Activated CD4-positive, alpha-beta T cell treated with anti-CD3 and anti-CD28 coated beads for 36 hours (primary cell): ENCODE measurements around the gene CREG1. TPM values are rescaled to one million over a fixed set of nuclear protein-coding genes. Genes with fewer than 3 reads are reported as not detected.

Source experiments
- ATAC-seq: fragments of 200-7000 bp; cut with Tn5 transposase; one replicate; pipeline ENCODE4 v1.10.0; 2021; ENCODE audit warnings: mild to moderate bottlenecking, moderate library complexity
- CTCF ChIA-PET: fragments of 350-600 bp; sonication (Branson Sonifier 250); formaldehyde crosslinking; loops from one replicate; lab custom pipeline; 2021; ENCODE audit warnings: antibody characterized with exemption; lab: Charles Lee
- POLR2A ChIA-PET: fragments of 350-600 bp; sonication (Branson Sonifier 250); formaldehyde crosslinking; loops from one replicate; lab custom pipeline; 2021; ENCODE audit warnings: antibody characterized with exemption, inconsistent platforms; lab: Charles Lee
- DNase-seq: peaks from one replicate; pipeline ENCODE4 v3.0.0-alpha.2; 2020
- H3K27ac Mint-ChIP-seq: one replicate; pipeline ENCODE4 v1.8.0; 2021; ENCODE audit warnings: mixed read lengths
- H3K27me3 Mint-ChIP-seq: one replicate; pipeline ENCODE4 v1.8.0; 2021; ENCODE audit warnings: mixed read lengths
- H3K36me3 Mint-ChIP-seq: one replicate; pipeline ENCODE4 v1.8.0; 2021; ENCODE audit warnings: low read depth, mixed read lengths
- H3K4me1 Mint-ChIP-seq: one replicate; pipeline ENCODE4 v1.8.0; 2021; ENCODE audit warnings: mixed read lengths
- H3K4me3 Mint-ChIP-seq: one replicate; pipeline ENCODE4 v1.8.0; 2021; ENCODE audit warnings: mild to moderate bottlenecking, moderate library complexity, mixed read lengths
- H3K9me3 Mint-ChIP-seq: one replicate; pipeline ENCODE4 v1.8.0; 2021; ENCODE audit warnings: low read depth, mixed read lengths
- intact Hi-C, 2 experiments: fragments of 100-400 bp; cut with DNase I in 1 of 2; cut with micrococcal nuclease in 1 of 2; formaldehyde crosslinking; loops; one replicate each; pipeline versions ENCODE4 v1.14.2 to v1.15.1; 2022 to 2024; cut with DNase I, micrococcal nuclease
- total RNA-seq, 2 experiments: library from RNA; stranded (reverse); gene quantifications; one replicate each; pipeline ENCODE4 v1.2.3, GENCODE V29; 2021

CREG1 gene
- total RNA-seq, 2 experiments from 2014 or later, result 8.8 to 9.4 TPM

GRCh38 chr1:167517535-167518330, 35.8 kb downstream of the CREG1 start:
- POLR2A ChIA-PET, result interaction anchor here (0.5 to 5.3 kb wide), 16 partner anchors 9 to 297 kb away, joined by 3 to 57 read pairs (median 4); partner anchors contain the start of gene POU2F1
- Mint-ChIP-seq H3K9me3 (no peaks in the 10 kb centered on the region), H3K4me3 (peak overlapping the region; percentile 90), H3K36me3 (peaks cover 46% of the 10 kb centered on the region), H3K27ac (peak overlapping the region; percentile 99), H3K4me1 (peaks cover 43% of the 10 kb centered on the region), H3K27me3 (no peaks in the 10 kb centered on the region)
- CTCF ChIA-PET, result interaction anchor here (0.5 to 6.9 kb wide), 26 partner anchors 11 to 680 kb away, joined by 3 to 90 read pairs (median 5); no protein-coding TSS in a partner anchor
- DNase-seq, result peak; percentile 97
- ATAC-seq, result peak; percentile 88
- intact Hi-C loops, result loop anchor here (1.0 to 10.0 kb wide), 12 partner anchors 8 to 1883 kb away; partner anchors contain the start of genes POU2F1 (in 2 of the 2), CREG1 (in 1 of the 2) and MGST3 (in 1 of the 2)

GRCh38 chr1:167516404-167517388, 36.9 kb downstream of the CREG1 start:
- CTCF ChIA-PET, result interaction anchor here (0.8 to 6.9 kb wide), 15 partner anchors 10 to 296 kb away, joined by 3 to 90 read pairs (median 9); partner anchors contain the start of gene POU2F1
- Mint-ChIP-seq H3K36me3 (peaks cover 56% of the 10 kb centered on the region), H3K4me1 (peaks cover 53% of the 10 kb centered on the region), H3K27ac (peak overlapping the region; percentile 99), H3K9me3 (no peaks in the 10 kb centered on the region), H3K4me3 (peak overlapping the region; percentile 90), H3K27me3 (no peaks in the 10 kb centered on the region)
- POLR2A ChIA-PET, result interaction anchor here (0.5 to 5.3 kb wide), 8 partner anchors 8 to 296 kb away, joined by 3 to 57 read pairs (median 12); partner anchors contain the start of gene POU2F1
- no peak for ATAC-seq
- DNase-seq, result peak; percentile 57
- intact Hi-C loops, result loop anchor here (1.0 to 10.0 kb wide), 11 partner anchors 7 to 1882 kb away; partner anchors contain the start of genes CREG1 (in 1 of the 2), MGST3 (in 1 of the 2) and POU2F1 (in 1 of the 2)

GRCh38 chr1:167515893-167516321, 37.7 kb downstream of the CREG1 start:
- intact Hi-C loops, result loop anchor here (1.0 to 10.0 kb wide), 7 partner anchors 24 to 1881 kb away; partner anchors contain the start of genes MGST3 (in 1 of the 2) and POU2F1 (in 1 of the 2)
- H3K4me1 Mint-ChIP-seq, result peaks cover 57% of the 10 kb centered on the region
- peaks cover 61% of the 10 kb centered on the region for H3K36me3 Mint-ChIP-seq
- POLR2A ChIA-PET, result interaction anchor here (0.6 to 5.3 kb wide), 6 partner anchors 10 to 295 kb away, joined by 3 to 57 read pairs (median 12); partner anchors contain the start of gene POU2F1
- ATAC-seq, result no peak
- no peaks in the 10 kb centered on the region for H3K27me3 Mint-ChIP-seq
- CTCF ChIA-PET, result interaction anchor here (0.6 to 6.9 kb wide), 18 partner anchors 9 to 296 kb away, joined by 3 to 90 read pairs (median 6); partner anchors contain the start of gene POU2F1
- peak overlapping the region; percentile 99 for H3K27ac Mint-ChIP-seq
- no peaks in the 10 kb centered on the region for H3K9me3 Mint-ChIP-seq
- peak; percentile 46 for DNase-seq
- H3K4me3 Mint-ChIP-seq, result peak overlapping the region; percentile 90

- intact Hi-C loops, result loop anchor here (1.0 to 10.0 kb wide), 5 partner anchors 23 to 1881 kb away; partner anchors contain the start of genes MGST3 (in 1 of the 2) and POU2F1 (in 1 of the 2)
- no peaks in the 10 kb centered on the region for H3K27me3 Mint-ChIP-seq
- H3K9me3 Mint-ChIP-seq, result no peaks in the 10 kb centered on the region
- ATAC-seq, result peak; percentile 13
- DNase-seq, result no peak
- H3K27ac Mint-ChIP-seq, result peak overlapping the region; percentile 99
- peak overlapping the region; percentile 90 for H3K4me3 Mint-ChIP-seq
- peaks cover 58% of the 10 kb centered on the region for H3K4me1 Mint-ChIP-seq
- H3K36me3 Mint-ChIP-seq, result peaks cover 64% of the 10 kb centered on the region
- POLR2A ChIA-PET, result interaction anchor here (0.5 to 5.3 kb wide), 13 partner anchors 10 to 295 kb away, joined by 3 to 57 read pairs (median 4); partner anchors contain the start of gene POU2F1
- CTCF ChIA-PET, result interaction anchor here (0.6 to 6.9 kb wide), 22 partner anchors 8 to 295 kb away, joined by 3 to 90 read pairs (median 4); partner anchors contain the start of gene POU2F1
Measured at GRCh38 chr1:167515461-167515860, 38.1 kb downstream of the CREG1 start.

GRCh38 chr1:167514288-167514687, 39.3 kb downstream of the CREG1 start:
- ATAC-seq, result no peak
- DNase-seq, result no peak
- ChIA-PET POLR2A (interaction anchor here (0.8 to 5.3 kb wide), 7 partner anchors 9 to 67 kb away, joined by 3 to 57 read pairs (median 4); no protein-coding TSS in a partner anchor), CTCF (interaction anchor here (0.6 to 6.9 kb wide), 12 partner anchors 14 to 1495 kb away, joined by 3 to 90 read pairs (median 5); no protein-coding TSS in a partner anchor)
- Mint-ChIP-seq H3K27ac (peak overlapping the region; percentile 90), H3K27me3 (no peaks in the 10 kb centered on the region), H3K4me3 (peak overlapping the region; percentile 90), H3K36me3 (peaks cover 74% of the 10 kb centered on the region), H3K9me3 (no peaks in the 10 kb centered on the region), H3K4me1 (peaks cover 62% of the 10 kb centered on the region)
- intact Hi-C loops, result loop anchor here in 1 of 2 experiments (10.0 kb wide), 1 partner anchor 1879 kb away; the partner anchor contains the start of gene MGST3

GRCh38 chr1:167512046-167512654, 41.4 kb downstream of the CREG1 start:
- Mint-ChIP-seq H3K27ac (peak overlapping the region; percentile 73), H3K9me3 (no peaks in the 10 kb centered on the region), H3K36me3 (peaks cover 83% of the 10 kb centered on the region), H3K4me1 (peaks cover 77% of the 10 kb centered on the region), H3K4me3 (peak overlapping the region; percentile 68), H3K27me3 (no peaks in the 10 kb centered on the region)
- intact Hi-C loops, result loop anchor here (1.0 to 10.0 kb wide), 2 partner anchors 10 to 1877 kb away; partner anchors contain the start of gene MGST3 (in 1 of the 2)
- ChIA-PET CTCF (interaction anchor here (0.6 to 1.6 kb wide), 6 partner anchors 9 to 65 kb away, joined by 3 to 5 read pairs (median 3); no protein-coding TSS in a partner anchor), POLR2A (interaction anchor here (0.8 kb wide), 1 partner anchor 12 kb away, joined by 3 read pairs; no protein-coding TSS in a partner anchor)
- DNase-seq (peak; percentile 45), ATAC-seq (peak; percentile 28)

- intact Hi-C loops, result loop anchor here in 1 of 2 experiments (10.0 kb wide), 1 partner anchor 1877 kb away; the partner anchor contains the start of gene MGST3
- ChIA-PET POLR2A (no interaction called here), CTCF (interaction anchor here (1.1 to 1.6 kb wide), 2 partner anchors 33 to 79 kb away, joined by 3 read pairs; no protein-coding TSS in a partner anchor)
- Mint-ChIP-seq H3K27ac (peak overlapping the region; percentile 31), H3K27me3 (no peaks in the 10 kb centered on the region), H3K9me3 (no peaks in the 10 kb centered on the region), H3K36me3 (peaks cover 81% of the 10 kb centered on the region), H3K4me1 (peaks cover 83% of the 10 kb centered on the region), H3K4me3 (peak overlapping the region; percentile 68)
- ATAC-seq (no peak), DNase-seq (no peak)
Measured at GRCh38 chr1:167511374-167511986, 42.1 kb downstream of the CREG1 start.

- CTCF ChIA-PET, result interaction anchor here (1.1 kb wide), 1 partner anchor 78 kb away, joined by 3 read pairs; no protein-coding TSS in a partner anchor
- Mint-ChIP-seq H3K27ac (peak overlapping the region; percentile 56), H3K4me1 (peaks cover 84% of the 10 kb centered on the region), H3K36me3 (peaks cover 79% of the 10 kb centered on the region), H3K27me3 (no peaks in the 10 kb centered on the region), H3K9me3 (no peaks in the 10 kb centered on the region), H3K4me3 (peak overlapping the region; percentile 48)
- POLR2A ChIA-PET, result interaction anchor here (1.5 to 1.6 kb wide), 2 partner anchors 10 to 18 kb away, joined by 4 to 5 read pairs; no protein-coding TSS in a partner anchor
- ATAC-seq (no peak), DNase-seq (no peak)
- intact Hi-C loops, result loop anchor here in 1 of 2 experiments (10.0 kb wide), 1 partner anchor 1876 kb away; the partner anchor contains the start of gene MGST3
Measured at GRCh38 chr1:167510881-167511280, 42.7 kb downstream of the CREG1 start.

GRCh38 chr1:167510244-167510643, 43.3 kb downstream of the CREG1 start:
- DNase-seq (peak; percentile 35), ATAC-seq (peak; percentile 28)
- ChIA-PET POLR2A (interaction anchor here (1.2 to 1.6 kb wide), 3 partner anchors 9 to 18 kb away, joined by 3 to 5 read pairs (median 4); no protein-coding TSS in a partner anchor), CTCF (interaction anchor here (1.1 kb wide), 1 partner anchor 24 kb away, joined by 3 read pairs; no protein-coding TSS in a partner anchor)
- Mint-ChIP-seq H3K36me3 (peaks cover 75% of the 10 kb centered on the region), H3K27me3 (no peaks in the 10 kb centered on the region), H3K9me3 (no peaks in the 10 kb centered on the region), H3K4me1 (peaks cover 84% of the 10 kb centered on the region), H3K4me3 (peak overlapping the region; percentile 48), H3K27ac (peak overlapping the region; percentile 83)
- intact Hi-C loops, result loop anchor here in 1 of 2 experiments (10.0 kb wide), 1 partner anchor 1875 kb away; the partner anchor contains the start of gene MGST3
